GM21717 (cell line): ENCODE results near the gene CNBD2.
A peak's percentile ranks its signal among the peaks of the same experiment; 100 is the strongest.
"Not testable (repeated sequence)": the region's sequence is repeated elsewhere in the genome, so short reads cannot be mapped to it uniquely, and the experiment has no call there.

Source experiments
- ATAC-seq: cut with Tn5 transposase; IDR thresholded peaks from one replicate; pipeline ENCODE4 v1.9.1; 2021; ENCODE audit warnings: mild to moderate bottlenecking, moderate library complexity; ENCODE audit not compliant: unreplicated experiment

The CNBD2 gene

DNA sequence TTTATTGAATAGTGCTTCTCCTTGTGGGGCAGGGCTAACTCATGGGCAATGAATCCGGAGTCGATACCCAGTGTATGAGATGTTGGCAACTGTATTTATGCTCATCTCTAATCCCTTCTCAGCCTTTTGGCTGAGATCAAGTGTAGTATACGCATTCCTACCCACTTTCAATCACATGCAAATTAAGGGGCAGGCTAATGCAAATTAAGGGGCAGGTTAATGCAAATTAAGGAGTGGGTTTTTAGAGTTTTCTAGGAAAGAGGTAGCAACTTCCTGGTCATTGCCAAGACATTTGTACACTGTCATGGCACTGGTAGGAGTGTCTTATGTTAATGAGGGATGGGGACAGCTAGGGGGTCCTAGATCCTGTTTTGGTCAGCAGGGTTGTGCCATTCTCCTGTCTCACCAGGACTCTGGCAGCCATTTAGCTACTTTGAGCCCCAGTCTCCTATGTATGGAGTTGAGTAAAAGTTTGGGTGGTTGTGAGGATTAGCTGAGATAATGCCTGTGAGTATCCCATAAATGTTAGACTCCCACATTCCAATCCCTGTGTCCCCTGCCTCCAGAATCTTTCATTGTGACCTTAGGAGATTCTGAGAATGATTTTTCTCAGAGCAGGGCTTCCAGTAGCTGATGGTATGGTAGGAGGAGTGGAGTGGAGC lies at the start of gene CNBD2:
CNBD2 (plus strand) TSS at position 612 of the 662 bp plus-strand sequence. CDS start 173 bp downstream, outside the sequence.
- ATAC-seq, result no peak

DNA sequence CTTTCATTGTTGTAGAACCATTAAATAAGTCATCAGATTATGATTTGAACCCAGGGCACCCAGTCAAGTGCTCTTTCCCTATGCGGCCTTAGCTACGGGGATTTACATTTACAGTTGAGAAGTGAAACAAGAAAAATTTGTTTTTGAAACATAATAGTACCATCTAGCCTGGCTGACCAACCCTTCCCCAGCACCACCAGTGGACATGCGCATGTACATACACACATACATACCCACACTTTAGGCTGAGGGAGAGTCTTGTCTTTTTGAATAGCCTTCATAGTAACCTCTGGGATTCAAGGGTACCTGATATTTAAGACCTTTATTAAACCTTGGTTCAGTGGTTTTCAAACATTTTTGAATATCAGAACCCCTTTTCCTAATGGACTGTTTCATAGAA lies 47.9 kb upstream of the CNBD2 start:
- no peak for ATAC-seq

DNA sequence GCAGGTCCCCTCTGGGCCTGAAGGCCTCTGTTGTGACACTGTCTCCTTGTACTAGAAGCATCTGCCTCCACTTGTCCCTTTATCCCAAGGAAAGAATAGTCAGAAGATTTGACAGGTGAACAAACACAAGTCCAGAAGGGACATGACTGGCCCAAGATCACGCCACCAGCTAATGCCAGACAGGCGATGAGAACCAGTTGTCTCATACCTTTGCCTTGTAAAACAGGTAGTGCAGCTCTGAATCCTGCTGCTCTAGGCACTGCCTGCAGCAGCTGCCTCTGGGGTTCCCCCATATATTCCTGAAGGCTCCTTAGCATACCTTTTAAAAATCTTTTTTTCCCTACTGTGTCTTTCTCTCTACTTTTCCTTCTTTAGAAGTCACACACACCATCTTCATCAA lies 39.1 kb upstream of the CNBD2 start:
- no peak for ATAC-seq

DNA sequence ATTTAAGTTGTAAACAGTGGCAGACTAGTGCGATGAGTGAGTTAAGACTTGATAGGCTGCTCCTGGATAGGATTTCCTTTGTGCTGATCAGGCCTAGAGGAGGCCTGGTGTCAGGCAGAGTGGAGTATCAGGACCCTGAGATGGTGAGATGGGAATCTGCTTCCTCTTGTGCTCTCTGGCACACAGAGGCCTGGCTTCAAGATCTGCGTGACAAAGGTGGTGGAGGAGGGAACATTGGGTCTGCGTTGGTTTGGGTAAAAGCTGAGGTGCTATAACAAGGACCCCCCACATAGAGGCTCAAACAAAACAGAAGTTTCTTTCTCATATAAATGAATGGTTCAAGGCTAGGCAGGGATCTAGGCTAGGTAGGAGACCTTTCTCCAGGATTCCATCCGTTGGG lies 34.3 kb upstream of the CNBD2 start:
- ATAC-seq, result no peak

DNA sequence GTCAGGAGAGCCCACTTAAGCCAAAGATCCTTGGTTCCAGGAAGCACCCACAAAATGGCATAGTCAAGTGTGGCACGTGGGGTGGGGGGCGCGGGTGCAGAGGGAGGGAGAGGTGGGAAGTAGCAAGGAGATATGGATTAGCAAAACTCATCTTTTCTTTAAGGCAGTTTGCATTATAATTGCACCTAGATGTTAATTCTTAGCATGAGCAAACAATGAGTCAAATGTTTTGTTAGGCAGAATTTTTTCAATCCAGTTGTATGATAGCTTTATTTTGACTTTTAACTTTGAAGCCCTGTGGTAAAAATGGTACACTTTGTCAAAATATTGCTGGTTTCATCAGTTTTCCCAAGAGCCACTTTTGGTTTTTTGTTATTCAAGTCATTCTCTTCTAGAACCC lies 29.1 kb upstream of the CNBD2 start:
- no peak for ATAC-seq

DNA sequence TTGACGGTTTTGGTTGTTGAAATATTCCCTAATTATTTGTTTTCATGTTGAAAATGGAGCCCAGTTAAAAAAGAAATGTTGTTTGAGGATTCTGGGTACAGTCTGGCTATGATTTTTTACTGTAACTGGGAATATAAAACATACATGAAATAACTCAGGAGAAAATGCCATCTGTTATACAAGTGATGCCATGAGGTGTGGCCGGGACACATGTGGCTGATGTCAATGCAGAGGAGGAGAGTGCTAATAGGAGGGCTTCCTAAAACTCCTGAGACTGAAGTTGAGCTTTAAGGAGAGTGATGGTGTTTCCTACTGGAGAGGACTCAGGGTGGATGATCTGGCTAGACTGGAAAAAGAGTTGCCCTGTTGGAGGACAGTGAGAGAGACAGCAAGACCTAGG lies 26.8 kb upstream of the CNBD2 start:
- ATAC-seq, result no peak

DNA sequence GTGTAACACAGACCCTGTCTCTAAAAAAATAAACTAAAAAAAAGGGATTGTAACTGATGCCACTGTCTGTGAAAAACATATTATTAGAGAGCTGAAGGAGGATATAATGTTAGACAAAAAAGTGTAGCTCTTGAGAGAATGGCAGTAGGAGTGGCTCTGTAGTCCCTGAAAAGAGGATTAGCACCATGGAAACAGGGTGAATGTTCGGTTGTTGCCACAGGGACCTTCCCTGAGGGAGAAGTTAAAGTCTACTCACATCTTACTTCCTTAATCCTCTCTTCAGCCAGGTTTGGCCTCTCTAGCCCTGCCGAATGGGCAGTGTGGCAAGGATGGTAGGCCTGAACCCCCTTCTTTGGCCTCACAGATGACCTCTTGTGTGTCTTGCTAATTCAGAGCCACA lies 26.1 kb upstream of the CNBD2 start:
- no peak for ATAC-seq

DNA sequence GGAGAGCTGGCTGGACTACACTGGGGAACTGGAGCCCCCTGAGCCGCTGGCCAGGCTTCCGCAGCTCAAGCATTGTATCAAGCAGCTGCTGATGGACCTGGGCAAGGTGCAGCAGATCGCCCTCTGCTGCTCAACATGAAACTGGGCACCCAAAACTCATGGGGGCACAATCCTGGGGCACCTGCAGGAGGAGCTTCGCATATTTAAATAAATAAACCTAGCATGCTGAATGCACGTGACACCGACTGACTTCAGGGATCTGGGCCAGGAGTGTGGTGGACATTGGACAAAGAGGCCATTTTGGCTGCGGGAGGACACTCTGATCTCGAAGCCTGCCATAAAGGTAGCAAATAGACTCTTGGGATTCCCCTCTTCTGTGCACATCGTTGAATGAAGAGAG lies 20.9 kb upstream of the CNBD2 start:
- ATAC-seq, result no peak

DNA sequence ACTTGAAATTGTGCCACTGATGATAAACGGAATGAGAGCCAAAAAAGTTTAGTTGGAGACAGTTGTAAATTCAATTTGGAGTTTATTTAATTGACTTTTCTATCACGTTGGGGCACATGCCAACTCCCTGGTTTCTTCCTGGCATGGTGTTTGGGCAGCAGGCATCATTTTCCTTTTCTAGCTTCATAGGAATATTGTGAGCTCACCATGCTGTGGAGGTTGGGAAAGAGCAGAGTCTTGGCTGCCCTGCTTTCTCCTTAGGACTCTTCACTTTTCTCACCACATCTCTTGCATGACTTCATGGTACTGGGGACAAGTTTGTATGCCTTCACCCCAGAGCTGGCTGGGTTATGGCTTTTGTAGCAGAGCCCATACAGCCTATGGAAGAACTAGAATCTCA lies 20.5 kb upstream of the CNBD2 start:
- no peak for ATAC-seq

DNA sequence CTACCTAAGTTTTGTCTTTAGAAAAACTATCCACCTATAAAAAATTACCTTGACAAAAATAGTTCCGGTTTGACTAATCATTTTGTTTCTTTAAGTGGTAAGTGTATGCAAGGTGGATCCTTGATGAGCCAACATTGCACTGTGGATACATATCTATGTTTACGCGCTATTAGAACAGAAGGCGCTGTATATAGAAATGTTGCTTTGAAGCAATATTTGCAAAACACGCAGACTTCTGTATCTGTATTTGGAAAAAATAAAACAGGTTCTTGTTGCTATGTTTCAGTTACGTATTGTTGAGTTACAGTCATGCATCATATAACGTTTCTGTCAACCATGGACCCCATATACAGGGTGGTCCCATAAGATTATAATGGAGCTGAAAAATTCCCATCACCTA lies 18.3 kb upstream of the CNBD2 start:
- ATAC-seq, result no peak

DNA sequence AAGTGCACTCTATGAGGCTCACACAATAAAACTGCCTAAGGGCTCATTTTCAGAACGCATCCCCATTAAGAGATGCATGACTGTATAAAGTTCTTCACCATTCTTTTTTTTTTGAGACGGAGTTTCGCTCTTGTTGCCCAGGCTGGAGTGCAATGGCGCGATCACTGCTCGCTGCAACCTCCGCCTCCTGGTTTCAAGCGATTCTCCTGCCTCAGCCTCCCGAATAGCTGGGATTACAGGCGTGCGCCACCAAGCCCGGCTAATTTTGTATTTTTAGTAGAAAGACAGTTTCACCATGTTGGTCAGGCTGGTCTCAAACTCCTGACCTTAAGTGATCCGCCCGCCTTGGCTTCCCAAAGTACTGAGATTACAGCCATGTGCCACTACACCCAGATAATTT lies 16.3 kb upstream of the CNBD2 start:
- not testable (repeated sequence) for ATAC-seq

DNA sequence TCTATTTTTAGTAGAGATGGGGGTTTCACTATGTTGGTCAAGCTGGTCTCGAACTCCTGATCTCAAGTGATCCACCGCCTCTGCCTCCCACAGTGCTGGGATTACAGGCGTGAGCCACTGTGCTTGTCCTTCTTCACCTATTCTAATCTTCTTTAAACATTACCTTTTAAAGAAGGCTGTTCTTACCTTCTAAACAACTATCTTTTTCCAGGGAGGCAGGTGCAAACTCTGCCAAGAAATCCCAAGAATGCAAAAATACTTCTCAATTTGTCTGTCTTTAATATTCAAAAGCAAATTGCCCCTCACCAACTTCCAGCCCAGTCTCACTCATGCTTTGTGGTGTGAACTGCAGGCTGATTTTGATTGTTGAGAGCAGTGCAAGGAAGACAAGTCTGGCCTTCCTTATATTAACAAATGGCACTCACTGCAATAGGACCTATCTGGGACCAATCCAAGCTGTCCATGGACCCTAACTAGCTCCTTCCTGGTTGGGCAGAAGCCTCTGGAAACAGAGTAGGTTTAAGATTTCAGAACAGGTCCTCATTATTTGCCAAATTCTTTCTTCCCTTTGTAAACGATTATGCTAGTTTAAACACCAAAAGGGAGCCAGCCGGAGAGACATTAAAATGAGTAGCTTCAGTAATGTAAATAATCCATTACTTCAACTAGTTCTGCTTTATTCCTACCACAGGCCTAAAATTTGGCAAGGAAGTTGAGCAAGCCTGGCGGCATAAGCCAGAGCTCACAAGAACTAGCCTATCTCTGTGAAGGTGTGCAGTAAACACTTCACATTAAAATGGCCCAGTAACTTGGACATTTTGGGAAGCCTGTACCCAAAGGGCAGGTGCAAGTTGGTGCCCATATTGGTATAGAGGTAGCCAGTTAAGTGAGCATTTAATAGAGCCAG lies 15.7 kb upstream of the CNBD2 start:
- ATAC-seq, result no peak

DNA sequence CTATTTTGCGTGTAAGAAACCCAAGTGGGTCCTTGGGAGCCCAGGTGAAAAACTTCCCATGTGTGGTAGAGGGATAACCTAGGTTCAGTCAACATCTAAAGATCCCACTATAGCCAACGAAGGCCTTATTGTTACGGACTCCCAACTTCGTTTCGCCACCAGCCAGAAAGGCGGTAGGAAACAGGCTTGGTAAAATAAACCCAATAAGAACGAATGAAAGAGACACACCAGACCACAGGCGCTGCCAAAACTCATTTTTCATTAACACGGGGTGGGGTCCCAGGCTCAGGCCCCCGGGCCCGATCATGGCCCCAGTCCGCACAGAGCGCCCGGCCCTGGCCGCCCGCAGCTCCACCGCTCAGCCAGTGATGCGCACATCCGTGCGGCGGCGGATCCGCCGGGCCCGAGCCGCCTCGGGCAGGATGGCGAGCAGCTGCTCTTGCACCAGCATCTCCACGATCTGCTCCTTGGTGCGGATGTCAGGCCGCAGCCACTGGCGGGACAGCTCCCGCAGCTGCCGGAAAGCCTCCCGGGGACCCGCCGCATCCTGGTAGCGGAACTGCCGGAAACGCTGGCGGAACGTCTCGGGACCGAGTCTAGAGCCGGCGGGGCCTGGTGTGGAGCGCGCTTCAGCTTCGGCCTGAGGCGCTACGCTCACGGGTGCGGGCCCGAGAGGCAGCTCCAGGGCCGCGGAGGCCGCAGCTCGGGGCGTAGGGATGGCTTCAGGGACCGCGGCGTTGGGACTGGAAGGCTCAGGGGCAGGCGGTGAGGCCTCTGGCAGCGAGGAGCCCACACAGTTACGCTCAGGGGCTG lies 14.8 kb upstream of the CNBD2 start:
- peak; percentile 30 for ATAC-seq

DNA sequence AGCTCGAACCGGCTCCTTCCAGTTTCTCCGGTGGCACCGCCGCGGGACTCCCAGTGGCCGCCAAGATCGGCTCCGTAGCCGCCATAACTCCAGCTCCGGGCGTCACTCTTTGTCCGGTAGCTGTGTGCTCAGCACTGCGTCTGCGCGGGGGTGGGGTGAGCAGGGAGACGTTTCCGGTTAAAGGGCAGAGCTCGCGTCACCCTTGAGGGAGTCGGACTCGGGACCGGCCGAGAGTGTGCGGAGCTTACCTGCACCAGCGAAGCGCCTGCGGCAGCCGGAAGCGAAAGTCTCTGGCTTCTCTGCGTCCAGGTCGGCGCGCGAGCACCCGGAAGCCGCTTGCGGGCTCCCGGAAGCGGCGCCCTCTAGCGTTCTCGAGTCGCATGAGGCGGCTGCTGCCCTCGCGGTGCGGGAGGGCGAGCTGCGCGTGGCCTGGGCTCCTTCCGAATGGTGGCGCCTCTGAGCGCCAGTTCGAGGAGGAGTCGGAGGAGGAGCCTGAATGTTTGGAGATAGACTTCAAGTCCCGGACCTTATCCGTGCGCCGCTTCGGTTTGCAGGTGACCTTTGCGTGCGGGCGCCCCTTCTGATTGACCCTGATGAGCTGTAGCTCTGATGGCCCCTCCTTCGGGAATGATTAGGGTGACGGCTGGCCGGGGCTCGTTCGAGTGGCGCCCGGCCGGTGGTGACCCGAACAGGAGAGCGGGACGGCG lies 14.0 kb upstream of the CNBD2 start, which contains the start of gene SCAND1:
SCAND1 (minus strand) TSS at position 303 of the 707 bp plus-strand sequence; CDS start at position 85, 218 bp downstream.
- peak; percentile 79 for ATAC-seq

DNA sequence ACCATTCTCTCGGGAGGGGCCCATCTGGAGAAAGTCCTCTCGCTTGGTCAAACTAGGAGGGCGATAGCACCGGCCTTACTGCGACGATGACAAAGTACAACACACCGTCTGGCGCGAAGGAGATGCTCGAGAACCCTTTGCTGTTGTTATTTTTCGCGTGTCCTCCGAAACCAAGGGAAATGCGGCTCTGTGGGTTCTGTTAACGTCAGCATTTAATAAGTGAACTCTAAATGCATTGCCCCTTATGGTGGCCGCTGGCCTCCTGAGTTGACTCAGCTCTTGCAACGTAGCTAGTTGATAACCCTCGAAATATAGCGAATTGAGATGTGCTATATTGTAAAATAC lies 13.5 kb upstream of the CNBD2 start:
- no peak for ATAC-seq

DNA sequence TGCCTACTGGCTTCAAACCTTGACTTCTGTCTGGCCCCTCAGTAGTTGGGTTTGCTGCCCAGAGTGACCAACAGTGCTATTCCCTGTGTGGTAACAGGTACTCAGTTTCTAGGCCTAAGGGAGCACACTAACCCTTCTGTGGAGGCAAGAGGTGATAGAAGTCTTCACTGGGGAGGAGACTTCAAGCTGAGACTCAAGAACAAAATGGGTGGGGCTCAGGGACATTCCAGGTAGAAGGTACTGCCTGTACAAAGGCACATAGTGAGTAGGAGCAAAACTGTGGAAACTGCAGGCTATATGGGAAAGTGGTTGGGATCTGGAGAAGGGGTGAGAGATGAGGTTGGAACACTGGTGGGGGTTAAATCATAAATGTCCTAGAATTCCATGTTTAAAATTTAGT lies 11.8 kb upstream of the CNBD2 start:
- ATAC-seq, result no peak

DNA sequence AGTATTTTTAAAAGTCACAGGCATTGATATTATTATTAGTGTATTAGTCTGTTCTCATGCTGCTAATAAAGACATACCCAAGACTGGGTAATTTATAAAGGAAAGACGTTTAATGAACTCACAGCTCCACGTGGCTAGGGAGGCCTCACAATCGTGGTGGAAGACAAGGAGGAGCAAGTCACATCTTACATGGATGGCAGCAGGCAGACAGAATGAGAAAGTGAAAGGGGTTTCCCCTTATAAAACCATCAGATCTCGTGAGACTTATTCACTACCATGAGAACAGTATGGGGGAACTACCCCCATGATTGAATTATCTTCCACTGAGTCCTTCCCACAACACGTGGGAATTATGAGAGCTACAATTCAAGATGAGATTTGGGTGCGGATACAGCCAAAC lies 9.1 kb upstream of the CNBD2 start:
- not testable (repeated sequence) for ATAC-seq

DNA sequence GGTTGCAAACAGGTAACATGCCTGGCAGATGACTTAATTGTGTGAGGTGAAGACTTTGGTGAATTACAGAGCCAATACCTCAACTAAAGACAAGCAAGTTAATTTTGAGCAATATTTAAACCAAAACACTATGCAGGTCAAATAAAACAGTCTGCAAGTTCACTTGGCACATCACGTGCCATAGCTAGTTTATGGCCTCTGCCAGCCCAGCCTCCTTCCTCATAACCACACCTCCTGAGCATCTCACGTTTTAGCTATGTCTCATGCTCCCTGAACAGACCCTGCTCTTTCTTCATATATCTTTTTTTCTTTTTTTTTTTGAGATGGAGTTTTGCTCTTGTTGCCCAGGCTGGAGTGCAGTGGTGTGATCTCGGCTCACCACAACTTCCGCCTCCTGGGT lies 4.5 kb upstream of the CNBD2 start:
- ATAC-seq, result no peak

DNA sequence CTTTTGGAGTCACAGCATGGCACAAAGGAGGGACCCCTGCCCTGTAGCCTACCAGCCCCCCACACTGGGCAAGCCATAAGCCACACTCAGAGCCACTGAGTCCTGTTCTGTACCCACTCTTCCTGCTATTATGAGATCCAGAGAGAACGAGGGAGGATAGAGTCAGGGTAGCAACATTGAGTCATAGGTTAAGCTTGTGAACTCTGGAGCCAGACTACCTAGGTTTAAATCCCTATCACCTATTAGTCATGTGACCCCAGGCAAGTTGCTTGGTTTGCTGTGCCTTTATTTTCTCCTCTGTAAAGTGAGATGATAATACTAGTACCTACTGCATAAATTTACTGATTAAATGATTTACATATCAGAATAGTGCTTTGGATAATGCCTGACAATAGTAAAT lies 540 bp downstream of the CNBD2 start:
- ATAC-seq, result no peak

DNA sequence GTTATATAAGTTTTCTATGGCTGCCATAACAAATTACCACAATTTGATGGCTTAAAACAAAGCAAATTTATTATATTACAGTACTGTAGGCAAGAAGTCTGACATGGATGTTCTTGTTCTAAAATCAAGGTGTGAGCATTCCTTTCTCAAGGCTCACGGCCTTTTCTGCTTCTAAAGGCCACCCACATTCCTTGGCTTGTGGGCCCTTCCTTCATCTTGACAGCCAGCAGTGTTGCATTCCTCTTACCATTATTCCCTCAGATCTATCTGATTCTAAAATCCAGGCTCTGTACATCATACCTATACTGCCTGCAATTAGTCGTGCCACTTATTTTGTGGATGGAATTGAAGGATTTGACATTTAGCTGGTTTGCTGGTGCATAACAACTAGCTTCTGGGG lies 3.6 kb downstream of the CNBD2 start:
- ATAC-seq, result no peak

DNA sequence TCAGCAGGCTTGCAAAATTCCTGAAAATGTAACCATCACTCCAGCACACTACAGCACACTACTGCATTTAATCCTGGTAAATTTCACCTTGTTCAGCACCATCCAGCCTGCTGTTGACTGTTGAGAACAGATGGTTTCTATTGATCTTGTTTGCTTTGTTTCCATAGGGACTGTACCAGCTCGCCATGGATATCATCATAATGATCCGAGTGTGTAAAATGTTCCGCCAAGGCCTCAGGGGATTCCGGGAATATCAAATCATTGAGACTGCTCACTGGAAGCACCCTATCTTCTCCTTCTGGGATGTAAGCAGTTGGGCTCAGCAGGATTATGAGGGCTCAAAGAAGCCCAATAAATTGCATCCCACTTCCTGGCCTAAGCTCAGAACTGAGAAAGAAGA lies 4.1 kb downstream of the CNBD2 start:
- no peak for ATAC-seq
